C1 segment of cervical spinal cord (tissue), 14 donors: ENCODE measurements around the gene BORCS5.

Experiments used
- DNase-seq, 14 donors: peaks; one replicate each; lab custom pipeline; 2025; lab: John Stamatoyannopoulos, UW

BORCS5 gene

DNA sequence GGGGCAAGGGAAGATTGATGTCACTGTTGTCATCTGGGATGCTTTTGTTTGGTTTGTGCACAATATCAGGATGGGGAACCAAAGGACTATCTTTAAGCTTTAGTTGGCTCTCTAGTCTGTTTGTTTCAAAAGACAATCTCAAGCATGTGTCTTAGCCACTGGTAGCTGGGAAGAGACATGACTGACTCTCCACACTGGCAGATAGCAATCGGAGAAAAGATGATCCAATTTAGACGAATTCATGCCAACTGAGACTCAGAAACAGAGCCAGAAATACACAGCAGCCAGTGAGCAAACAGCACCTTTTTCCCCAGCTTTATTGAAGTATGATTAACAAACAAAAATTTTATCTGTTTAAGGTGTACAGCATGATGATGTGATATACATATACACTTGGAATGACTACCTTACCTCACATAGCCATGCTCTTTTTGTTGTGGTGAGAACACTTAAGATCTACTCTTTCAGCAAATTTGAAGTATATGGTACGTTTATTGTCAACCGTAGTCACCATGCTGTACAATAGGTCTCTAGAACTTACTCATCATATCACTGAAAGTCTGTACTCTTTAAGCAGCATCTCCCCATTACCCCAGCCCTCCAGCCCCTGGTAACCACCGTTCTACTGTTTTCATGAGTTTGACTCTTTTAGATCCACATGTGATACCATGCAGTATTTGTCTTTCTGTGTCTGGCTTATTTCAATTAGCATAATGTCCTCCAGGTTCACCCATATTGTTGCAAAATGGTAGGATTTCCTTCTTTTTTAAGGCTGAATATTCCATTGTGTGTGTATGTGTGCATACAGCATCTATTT lies 155.2 kb downstream of the BORCS5 start:
- DNase-seq = no peak

DNA sequence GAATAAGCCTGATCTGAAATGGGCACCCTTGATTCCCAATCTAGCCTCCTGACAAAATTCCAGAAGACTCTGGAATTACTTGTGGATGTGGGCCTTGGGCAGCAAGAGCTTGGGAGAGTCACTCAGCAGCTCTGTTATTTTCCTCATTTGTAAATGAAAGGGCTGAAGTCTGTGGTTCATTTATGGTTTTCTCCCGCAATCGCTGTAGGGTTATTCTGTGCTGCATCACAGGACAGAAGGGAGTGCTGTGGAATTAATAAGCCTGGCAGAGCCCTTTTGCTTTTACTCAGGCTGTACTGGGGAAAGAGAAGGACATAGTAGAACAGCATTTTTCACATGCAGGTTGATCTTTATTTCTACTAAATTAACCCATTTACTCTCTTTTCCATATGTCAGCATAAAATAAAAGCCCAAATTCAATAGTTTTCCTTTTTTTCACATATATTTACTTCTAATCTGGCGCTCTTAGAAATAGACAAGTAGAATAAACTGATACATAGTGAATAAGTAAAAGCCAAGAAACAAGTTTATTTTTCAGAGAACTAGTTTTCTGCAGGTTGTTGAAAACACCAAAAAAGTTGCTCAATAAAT lies 156.6 kb downstream of the BORCS5 start:
- peak in 1 of 14 donors; percentile 25 for DNase-seq

DNA sequence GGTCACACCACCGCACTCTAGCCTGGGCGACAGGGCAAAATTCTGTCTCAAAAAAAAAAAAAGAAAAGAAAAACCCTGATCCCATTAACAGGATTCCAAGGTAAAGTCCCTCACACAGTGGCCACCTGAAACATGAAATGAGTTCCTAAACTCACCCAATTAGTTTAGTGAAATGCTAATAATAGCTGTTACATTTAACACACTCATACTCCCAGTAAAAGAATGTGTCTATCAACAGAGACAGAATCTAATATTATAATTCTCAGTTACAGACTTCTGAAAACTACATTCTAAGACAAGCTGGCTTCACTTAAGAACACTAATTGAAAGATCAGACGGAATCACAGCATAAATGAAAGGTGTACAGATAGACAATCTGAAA lies 161.6 kb downstream of the BORCS5 start:
- DNase-seq = no peak

DNA sequence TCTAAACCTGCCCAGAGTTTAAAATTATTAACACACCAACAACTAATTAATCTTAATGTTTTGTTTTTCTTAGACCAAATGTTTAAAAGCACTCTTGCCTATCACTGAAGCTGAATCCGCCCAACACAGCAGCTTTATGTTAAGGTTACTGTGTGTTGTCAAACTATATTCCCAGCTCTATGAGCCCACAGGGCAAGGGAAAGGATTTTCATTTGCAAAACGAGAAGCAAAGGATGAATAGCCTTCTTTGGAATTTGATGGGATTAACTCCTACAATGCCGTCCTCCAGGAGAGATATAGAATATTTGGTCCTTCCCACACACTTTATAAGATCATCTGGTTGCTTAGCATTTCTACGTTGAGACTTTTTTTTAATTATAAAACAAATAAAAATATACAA lies 162.0 kb downstream of the BORCS5 start:
- DNase-seq = no peak
